ENCODE measurements around the gene GPC6.

DNA sequence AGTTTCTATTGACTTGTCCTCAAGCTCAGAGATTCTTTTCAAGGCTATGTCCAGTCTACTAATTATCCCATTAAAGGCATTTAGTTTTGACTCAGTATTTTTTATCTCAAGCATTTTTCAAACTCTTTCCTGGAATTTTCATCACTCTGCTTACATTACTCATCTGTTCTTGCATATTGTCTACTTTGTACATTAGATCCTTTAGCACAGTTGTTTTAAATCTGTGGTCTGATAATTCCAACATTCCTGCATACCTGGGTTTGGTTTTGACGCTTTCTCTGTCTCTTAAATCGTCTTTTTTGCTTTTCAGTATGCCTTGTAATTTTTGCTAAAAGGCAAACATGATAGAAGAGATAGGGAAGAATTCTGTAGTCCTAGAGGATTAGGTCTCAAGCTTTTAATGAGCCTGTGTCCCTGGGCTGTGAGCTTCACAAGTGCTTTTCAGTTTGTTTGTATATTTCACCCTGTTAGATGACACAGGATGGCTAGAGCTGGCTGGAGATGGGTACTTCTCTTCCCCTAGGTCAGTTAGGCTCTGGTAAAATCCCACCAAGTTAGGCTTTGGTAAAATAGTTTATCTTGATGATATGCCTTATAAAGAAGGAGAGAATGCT lies 46.1 kb upstream of the GPC6 start:
- TF ChIP-seq, protein P1, sequence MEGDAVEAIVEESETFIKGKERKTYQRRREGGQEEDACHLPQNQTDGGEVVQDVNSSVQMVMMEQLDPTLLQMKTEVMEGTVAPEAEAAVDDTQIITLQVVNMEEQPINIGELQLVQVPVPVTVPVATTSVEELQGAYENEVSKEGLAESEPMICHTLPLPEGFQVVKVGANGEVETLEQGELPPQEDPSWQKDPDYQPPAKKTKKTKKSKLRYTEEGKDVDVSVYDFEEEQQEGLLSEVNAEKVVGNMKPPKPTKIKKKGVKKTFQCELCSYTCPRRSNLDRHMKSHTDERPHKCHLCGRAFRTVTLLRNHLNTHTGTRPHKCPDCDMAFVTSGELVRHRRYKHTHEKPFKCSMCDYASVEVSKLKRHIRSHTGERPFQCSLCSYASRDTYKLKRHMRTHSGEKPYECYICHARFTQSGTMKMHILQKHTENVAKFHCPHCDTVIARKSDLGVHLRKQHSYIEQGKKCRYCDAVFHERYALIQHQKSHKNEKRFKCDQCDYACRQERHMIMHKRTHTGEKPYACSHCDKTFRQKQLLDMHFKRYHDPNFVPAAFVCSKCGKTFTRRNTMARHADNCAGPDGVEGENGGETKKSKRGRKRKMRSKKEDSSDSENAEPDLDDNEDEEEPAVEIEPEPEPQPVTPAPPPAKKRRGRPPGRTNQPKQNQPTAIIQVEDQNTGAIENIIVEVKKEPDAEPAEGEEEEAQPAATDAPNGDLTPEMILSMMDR (conservative IDR thresholded peaks at IDR 0.05), result no peak
- TF ChIP-seq EZH2 (IDR thresholded peaks at IDR 0.05; ENCODE audit: low read depth), result no peak
